ENCODE measurements around the gene DDI2.

DNA sequence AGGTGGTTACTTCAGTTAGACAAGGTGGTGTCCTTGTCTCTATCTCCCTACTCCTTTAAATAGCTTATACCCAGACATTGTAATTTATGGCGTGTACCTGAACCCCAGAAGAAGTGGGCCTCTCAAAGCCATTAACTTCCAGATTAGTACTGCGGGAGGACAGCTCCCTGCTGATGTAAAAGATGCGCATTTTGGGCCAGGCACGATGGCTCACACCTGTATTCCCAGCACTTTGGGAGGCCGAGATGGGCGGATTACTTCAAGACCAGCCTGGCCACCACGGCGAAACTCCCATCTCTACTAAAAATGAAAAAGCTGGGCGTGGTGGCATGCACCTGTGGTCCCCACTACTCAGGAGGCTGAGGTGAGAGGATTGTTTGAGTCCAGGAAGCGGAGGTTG lies 51.8 kb downstream of the DDI2 start:
- TF ChIP-seq, protein P1, sequence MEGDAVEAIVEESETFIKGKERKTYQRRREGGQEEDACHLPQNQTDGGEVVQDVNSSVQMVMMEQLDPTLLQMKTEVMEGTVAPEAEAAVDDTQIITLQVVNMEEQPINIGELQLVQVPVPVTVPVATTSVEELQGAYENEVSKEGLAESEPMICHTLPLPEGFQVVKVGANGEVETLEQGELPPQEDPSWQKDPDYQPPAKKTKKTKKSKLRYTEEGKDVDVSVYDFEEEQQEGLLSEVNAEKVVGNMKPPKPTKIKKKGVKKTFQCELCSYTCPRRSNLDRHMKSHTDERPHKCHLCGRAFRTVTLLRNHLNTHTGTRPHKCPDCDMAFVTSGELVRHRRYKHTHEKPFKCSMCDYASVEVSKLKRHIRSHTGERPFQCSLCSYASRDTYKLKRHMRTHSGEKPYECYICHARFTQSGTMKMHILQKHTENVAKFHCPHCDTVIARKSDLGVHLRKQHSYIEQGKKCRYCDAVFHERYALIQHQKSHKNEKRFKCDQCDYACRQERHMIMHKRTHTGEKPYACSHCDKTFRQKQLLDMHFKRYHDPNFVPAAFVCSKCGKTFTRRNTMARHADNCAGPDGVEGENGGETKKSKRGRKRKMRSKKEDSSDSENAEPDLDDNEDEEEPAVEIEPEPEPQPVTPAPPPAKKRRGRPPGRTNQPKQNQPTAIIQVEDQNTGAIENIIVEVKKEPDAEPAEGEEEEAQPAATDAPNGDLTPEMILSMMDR (IDR thresholded peaks at IDR 0.05) = no peak
- no peak for TF ChIP-seq POLR2A (IDR thresholded peaks at IDR 0.05)

All from uterus (tissue), 2 donors.